Measurements from ENCODE around the gene PLB1.
A peak's percentile ranks its signal among the peaks of the same experiment; 100 is the strongest.

PLB1 gene

DNA sequence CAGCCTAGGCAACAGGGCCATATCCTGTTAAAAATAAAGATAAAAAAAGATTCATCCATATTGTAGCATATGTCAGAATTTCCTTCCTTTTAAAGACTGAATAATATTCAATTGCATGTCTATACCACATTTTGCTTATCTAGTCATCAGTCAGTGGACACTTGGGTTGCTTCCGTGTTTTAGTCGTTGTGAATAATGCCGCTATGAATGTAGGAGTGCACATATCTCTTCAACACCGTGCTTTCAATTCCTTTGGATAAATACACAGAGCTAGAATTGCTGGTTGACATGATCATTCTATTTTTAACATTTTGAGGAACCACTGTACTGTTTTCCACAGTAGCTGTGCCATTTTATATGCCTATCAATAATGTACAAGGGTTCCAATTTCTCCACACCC lies 14.0 kb upstream of the PLB1 start:
- Mint-ChIP-seq H3K9me3 (no peaks in the 10 kb centered on the region), H3K36me3 (no peaks in the 10 kb centered on the region), H3K4me1 (peaks cover 10% of the 10 kb centered on the region), H3K27ac (no peak overlapping the region), H3K4me3 (no peak overlapping the region)
- DNase-seq (ENCODE audit: low spot score in 2 of 2) (no peak), ATAC-seq (no peak)

DNA sequence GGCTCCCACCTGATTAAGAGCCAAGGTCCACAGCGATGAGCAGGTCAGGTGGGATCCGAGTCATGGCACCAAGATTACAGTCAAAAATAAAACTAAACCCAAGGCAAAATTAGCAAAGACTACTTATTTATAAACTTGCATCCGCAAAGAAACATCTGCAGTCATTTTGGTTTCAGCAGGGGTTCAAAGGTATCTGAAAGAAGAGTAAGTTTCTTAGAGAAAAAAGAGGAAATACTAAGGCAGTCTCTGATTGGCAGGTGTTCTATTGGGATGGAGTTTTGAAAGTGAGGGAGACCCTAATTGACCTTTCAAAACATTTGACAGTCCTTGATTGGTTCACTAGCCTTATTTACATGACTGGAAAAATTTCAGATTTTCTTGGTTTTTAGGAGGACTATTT lies 11.0 kb upstream of the PLB1 start:
- H3K4me3 Mint-ChIP-seq = no peak overlapping the region
- no peaks in the 10 kb centered on the region for H3K9me3 Mint-ChIP-seq
- no peak overlapping the region for H3K27ac Mint-ChIP-seq
- no peaks in the 10 kb centered on the region for H3K36me3 Mint-ChIP-seq
- ATAC-seq (no peak), DNase-seq (ENCODE audit: low spot score in 2 of 2) (no peak)
- peaks cover 11% of the 10 kb centered on the region for H3K4me1 Mint-ChIP-seq

DNA sequence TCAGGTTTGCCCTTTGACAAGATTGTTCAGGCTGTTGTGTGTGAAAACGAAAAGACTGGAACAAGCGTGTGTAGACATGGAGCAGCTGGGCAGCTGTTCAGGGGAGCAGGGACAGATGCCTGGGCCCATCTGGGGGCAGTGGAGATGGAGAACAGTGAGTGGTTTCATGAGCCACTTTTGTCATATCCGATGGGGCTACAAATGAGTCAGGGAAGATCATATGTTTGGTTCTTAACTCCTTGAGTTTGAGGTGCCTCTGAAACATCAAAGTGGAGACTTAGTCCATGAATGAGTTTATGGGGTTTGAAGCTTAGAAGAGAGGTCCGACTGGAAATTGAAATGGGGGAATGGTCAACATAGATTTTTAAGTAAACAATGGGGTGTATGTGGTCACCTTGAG lies 9.3 kb upstream of the PLB1 start:
- H3K27ac Mint-ChIP-seq = no peak overlapping the region
- DNase-seq (ENCODE audit: low spot score in 2 of 2) = no peak
- peaks cover 11% of the 10 kb centered on the region for H3K4me1 Mint-ChIP-seq
- no peaks in the 10 kb centered on the region for H3K9me3 Mint-ChIP-seq
- H3K36me3 Mint-ChIP-seq = no peaks in the 10 kb centered on the region
- peak; percentile 62 for ATAC-seq
- H3K4me3 Mint-ChIP-seq = no peak overlapping the region

DNA sequence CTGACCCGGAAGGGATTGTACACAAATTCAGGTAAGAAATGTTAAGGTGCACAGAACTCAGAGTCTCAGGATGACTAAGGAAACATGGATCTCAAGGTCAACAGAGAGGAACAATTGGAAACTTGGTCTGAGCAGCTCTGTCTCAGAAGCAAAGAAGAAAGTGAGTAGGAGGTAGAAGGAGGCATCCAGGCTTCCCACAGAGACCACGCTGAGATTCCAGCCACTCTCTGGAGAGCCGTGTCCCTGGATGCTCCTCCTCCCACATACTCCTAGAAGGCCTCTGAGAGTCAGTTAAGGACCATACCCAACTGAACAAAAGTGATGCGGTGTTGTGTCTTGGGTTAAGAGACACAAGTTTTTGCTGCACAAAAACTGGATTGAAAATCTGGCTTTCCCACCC lies 8.6 kb upstream of the PLB1 start:
- H3K4me3 Mint-ChIP-seq = no peak overlapping the region
- H3K4me1 Mint-ChIP-seq = peaks cover 11% of the 10 kb centered on the region
- H3K36me3 Mint-ChIP-seq = no peaks in the 10 kb centered on the region
- H3K9me3 Mint-ChIP-seq = no peaks in the 10 kb centered on the region
- H3K27ac Mint-ChIP-seq = no peak overlapping the region
- ATAC-seq = no peak
- no peak for DNase-seq (ENCODE audit: low spot score in 2 of 2)

DNA sequence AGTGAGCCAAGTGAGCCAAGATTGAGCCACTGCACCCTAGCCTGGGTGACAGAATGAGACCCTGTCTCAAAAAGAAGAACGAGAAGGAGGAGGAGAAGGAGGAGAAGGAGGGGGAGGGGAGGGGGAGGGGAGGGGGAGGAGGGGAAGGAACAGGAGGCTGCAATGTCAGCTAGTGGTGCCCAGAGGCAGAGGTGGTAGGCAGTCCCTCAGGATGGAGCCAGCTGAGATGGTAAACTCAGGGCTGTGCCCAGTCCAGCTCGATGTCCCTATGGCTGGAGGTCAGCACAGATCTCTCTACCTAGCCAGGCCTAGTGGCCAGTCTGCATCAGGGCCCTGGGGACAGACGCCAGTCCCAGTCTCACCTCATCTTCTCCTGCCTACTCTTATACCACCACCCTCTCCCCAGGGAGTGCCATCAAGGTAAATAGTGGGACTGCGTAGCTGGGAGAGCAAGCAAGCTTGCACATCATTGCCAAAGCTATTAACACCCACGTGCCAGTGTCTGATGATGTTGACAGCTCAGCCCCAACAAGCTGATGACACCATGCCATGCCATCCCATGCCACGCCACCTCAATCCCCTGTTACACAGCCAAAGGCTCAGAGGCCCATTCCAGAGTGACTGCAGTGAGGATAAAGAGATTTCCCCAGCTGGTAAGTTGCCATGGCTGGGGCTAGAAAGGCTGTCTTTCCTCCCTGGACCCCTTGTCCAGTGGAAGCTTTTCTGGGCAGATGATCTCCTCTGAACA lies 7.6 kb upstream of the PLB1 start:
- Mint-ChIP-seq H3K27ac (no peak overlapping the region), H3K4me3 (no peak overlapping the region), H3K36me3 (no peaks in the 10 kb centered on the region), H3K4me1 (peaks cover 11% of the 10 kb centered on the region), H3K9me3 (no peaks in the 10 kb centered on the region)
- DNase-seq (ENCODE audit: low spot score in 2 of 2) = no peak
- no peak for ATAC-seq

DNA sequence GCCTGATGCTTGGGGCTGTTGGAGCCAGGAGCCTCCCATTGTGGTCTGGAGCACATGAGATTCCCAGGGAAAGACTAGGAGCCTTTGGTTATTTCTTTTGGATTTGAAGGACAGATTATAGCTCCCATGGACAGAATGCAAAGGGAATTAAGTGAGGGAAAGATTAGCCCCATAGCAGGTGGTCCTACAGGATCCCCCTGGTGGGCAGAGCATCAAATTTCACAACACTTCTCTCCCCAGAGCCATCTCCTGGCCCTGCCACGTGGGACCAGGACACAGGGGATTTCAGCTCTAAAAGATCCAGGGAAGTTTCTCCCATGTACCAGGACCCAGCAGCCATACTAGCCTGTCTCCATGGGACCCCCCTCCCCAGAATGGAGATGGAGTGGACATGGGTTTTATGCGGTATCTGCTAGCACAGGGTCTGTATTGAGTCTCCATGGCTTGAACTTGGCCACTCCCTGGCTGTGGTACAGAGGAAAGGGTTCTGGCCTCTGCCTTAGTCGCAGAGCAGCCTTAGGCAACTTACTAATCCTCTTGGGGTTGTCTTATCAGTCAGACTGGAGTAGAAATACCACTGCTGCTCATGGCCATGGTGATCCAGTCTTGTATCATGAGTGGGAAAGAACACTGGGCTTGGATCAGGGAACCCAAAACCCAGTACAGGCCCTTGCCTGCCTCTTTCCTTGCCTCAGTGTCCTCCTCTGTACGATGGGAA lies 6.8 kb upstream of the PLB1 start:
- no peak for ATAC-seq
- no peak for DNase-seq (ENCODE audit: low spot score in 2 of 2)
- H3K36me3 Mint-ChIP-seq = no peaks in the 10 kb centered on the region

DNA sequence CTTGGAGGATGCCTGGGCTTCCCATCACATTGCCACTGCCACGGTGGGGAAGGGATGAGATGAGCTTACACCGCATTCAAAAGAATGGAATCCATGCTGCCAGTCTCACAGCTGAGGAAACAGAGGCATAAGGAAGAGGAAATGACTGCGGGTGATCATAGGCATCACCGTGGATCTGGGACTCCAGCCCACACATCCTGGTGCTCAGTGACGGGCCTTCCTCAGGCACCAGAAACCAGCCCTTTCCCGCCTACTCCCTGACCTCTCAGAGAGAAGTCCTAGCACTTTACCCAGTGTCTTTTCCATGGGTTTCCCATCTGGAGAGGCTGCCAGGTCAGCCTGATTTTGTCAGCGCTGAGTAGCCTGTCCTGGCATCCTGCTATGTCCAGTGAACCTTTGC lies 5.3 kb upstream of the PLB1 start:
- Mint-ChIP-seq H3K27ac (no peak overlapping the region), H3K36me3 (no peaks in the 10 kb centered on the region), H3K4me3 (no peak overlapping the region), H3K4me1 (peaks cover 11% of the 10 kb centered on the region), H3K9me3 (no peaks in the 10 kb centered on the region)
- ATAC-seq = no peak
- DNase-seq (ENCODE audit: low spot score in 2 of 2) = no peak

More for the DNA sequence above, 6.8 kb upstream of the PLB1 start:
- Mint-ChIP-seq H3K27ac (no peak overlapping the region), H3K9me3 (no peaks in the 10 kb centered on the region), H3K4me3 (no peak overlapping the region), H3K4me1 (peaks cover 11% of the 10 kb centered on the region)

DNA sequence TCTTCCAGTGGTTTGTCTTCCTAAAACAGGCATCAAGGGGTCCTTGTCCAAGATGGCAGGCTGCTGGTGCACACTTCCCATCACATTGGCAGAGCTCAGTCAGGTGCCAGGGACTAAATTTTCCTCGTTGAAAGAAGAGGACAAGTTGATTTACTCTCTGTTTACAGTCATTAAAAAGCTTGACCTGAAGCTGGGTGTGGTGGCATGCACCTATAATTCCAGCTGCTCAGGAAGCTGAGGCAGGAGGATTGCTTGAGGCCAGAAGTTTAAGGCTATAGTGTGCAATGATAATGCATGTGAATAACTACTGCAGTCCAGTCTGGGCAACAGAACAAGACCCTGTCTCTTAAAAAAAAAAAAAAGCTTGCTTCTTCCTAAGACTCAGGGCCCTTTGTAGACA lies 3.6 kb upstream of the PLB1 start:
- ATAC-seq (no peak), DNase-seq (ENCODE audit: low spot score in 2 of 2) (no peak)
- no peaks in the 10 kb centered on the region for H3K4me1 Mint-ChIP-seq
- H3K4me3 Mint-ChIP-seq = no peak overlapping the region
- no peak overlapping the region for H3K27ac Mint-ChIP-seq
- H3K36me3 Mint-ChIP-seq = no peaks in the 10 kb centered on the region
- no peaks in the 10 kb centered on the region for H3K9me3 Mint-ChIP-seq

DNA sequence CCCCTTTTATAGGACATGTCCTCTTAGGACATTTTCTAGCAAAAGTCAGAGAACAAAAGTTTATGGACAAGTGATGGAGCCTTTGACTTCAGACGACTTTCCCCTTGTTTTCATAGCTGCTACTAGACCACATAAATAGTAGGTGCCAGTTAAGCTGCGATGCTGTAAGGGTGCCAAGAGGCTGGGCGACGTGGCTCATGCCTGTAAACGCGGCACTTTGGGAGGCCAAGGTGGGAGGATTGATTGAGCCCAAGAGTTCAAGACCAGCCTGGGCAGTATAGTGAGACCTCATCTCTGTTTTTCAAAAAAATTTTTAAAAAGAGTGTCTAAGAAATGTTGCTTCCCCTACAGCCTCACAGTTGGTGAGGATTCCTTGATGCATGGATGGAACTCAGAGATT lies 2.2 kb upstream of the PLB1 start:
- H3K4me1 Mint-ChIP-seq = no peaks in the 10 kb centered on the region
- H3K4me3 Mint-ChIP-seq = no peak overlapping the region
- no peaks in the 10 kb centered on the region for H3K36me3 Mint-ChIP-seq
- no peaks in the 10 kb centered on the region for H3K9me3 Mint-ChIP-seq
- no peak for DNase-seq (ENCODE audit: low spot score in 2 of 2)
- no peak for ATAC-seq
- H3K27ac Mint-ChIP-seq = no peak overlapping the region

DNA sequence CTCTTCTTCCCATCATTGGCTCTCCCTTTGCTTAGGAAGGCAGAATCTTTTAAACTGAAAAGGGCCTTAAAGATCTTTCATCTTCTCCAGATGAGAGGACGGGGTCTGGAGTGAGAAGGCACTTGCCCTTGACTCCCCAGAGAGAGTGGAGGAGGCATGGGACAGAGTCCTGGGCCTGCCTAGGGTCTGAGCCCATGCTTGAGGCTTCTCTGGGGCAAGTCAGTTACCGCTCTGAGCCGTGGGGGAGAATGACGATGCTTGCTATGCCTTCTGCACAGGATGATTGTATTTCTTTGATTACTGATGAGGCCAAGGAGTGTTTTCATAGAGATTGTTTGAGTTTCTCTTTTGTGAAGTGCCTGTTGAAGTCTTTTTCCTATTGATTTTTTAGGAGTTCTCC lies 921 bp downstream of the PLB1 start:
- ATAC-seq = no peak
- no peak overlapping the region for H3K4me3 Mint-ChIP-seq
- peak overlapping the region; percentile 58 for H3K27ac Mint-ChIP-seq

DNA sequence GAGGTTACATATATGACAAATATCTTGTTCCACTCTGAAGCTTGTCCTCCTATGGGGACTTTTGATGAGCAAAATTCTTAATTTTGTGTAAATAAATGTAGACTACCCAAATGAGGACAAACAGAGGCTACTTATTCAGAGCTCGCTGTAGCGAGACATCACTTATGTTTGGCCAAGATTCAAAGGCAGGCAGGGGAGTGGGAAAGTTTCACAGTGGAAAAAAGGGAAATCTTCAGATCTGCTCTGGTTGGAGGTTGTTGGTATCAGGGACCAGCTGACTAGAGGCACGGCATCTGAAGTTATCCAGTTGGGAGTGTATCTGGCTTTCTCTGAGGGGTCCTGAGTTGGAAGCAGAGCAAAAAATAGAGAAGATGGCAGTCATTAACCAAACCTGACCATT lies 1.3 kb downstream of the PLB1 start:
- ATAC-seq (no peak), DNase-seq (ENCODE audit: low spot score in 2 of 2) (no peak)
- no peaks in the 10 kb centered on the region for H3K4me1 Mint-ChIP-seq
- no peaks in the 10 kb centered on the region for H3K36me3 Mint-ChIP-seq
- H3K9me3 Mint-ChIP-seq = no peaks in the 10 kb centered on the region
- no peak overlapping the region for H3K4me3 Mint-ChIP-seq
- H3K27ac Mint-ChIP-seq = peak overlapping the region; percentile 58

More for the DNA sequence above, 921 bp downstream of the PLB1 start:
- Mint-ChIP-seq H3K36me3 (no peaks in the 10 kb centered on the region), H3K4me1 (no peaks in the 10 kb centered on the region), H3K9me3 (no peaks in the 10 kb centered on the region)
- no peak for DNase-seq (ENCODE audit: low spot score in 2 of 2)

DNA sequence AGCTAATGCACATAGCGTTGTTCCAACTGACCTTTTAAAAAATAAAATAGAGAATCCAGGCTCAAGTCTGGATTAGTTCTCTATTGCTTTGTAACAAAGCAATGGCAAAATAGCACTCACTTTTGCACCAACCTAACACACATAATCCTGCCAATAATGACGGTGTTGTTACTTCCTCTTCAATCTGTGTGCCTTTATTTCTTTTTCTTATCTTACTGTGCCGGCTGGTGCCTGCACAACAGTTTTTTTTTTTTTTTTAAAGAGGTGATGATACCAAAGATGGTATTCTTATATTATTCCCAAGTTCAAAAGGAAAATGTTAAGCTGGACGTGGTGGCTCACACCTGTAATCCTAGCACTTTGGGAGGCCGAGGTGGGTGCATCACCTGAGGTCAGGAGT lies 3.4 kb downstream of the PLB1 start:
- Mint-ChIP-seq H3K9me3 (no peaks in the 10 kb centered on the region), H3K36me3 (no peaks in the 10 kb centered on the region), H3K4me1 (no peaks in the 10 kb centered on the region), H3K4me3 (no peak overlapping the region), H3K27ac (no peak overlapping the region)
- no peak for DNase-seq (ENCODE audit: low spot score in 2 of 2)
- no peak for ATAC-seq

DNA sequence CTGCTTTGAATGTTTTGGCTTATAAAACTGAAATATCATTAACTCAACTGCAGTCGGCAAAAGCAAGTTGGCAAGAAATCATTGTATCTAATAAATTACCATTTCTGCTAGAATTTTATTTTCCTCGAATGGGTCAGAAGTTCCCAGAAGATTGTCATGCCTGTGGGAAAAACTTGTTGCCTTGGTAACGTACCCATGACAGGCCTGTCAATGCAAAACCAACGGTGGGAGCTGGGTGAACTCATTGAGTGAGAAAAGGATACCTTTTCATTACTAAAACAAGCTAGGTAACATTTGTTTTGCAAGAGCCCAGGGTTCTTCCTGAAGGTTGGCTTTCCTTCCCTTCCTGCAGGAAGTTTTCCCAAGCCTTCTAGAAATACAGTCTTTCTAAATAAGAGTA lies 9.5 kb downstream of the PLB1 start:
- no peak for ATAC-seq
- no peaks in the 10 kb centered on the region for H3K36me3 Mint-ChIP-seq
- H3K9me3 Mint-ChIP-seq = no peaks in the 10 kb centered on the region
- peaks cover 28% of the 10 kb centered on the region for H3K4me1 Mint-ChIP-seq
- H3K27ac Mint-ChIP-seq = no peak overlapping the region
- no peak overlapping the region for H3K4me3 Mint-ChIP-seq
- DNase-seq (ENCODE audit: low spot score in 2 of 2) = no peak

DNA sequence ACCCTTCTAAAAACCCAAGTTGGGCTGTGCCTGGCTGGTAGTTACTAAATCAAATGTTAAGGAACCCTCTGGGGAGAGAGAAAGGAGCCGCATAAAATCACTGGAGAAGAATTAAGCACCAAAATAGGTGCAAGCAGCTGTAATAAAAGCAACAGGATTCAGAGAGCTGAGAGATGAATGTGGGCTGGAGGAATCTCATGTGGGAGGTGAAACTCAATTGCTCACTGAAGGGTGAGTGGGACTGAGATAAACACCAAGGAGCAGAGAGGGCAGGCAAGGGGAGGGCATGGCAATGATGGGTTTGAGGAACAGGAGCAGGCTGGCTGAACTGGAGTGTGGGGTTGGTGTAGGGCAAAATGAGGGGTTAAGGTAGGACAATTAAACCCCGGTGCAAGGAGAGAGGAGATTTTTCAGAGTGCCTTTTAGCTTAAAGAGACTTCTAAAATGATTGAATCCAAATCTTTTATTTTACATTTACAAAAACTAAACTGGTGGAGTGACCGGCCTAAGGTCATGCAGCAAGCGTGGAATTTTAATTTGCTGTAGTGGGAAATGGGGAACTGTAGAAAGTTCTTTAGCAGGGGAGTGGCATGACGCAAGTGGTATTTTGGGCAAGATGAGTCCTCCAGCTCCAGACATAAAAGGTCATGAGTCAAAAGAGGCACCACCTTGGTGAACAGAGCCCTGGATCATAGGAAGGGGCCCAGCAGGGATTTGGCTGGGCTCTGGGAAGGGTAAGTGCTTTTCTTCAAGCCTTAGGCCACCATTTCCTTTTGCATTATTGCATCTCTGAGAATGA lies 10.5 kb downstream of the PLB1 start:
- Mint-ChIP-seq H3K36me3 (no peaks in the 10 kb centered on the region), H3K27ac (peak overlapping the region; percentile 9), H3K4me1 (peaks cover 28% of the 10 kb centered on the region), H3K4me3 (peak overlapping the region; percentile 9), H3K9me3 (no peaks in the 10 kb centered on the region)
- peak; percentile 42 for ATAC-seq
- DNase-seq (ENCODE audit: low spot score in 2 of 2) = no peak

DNA sequence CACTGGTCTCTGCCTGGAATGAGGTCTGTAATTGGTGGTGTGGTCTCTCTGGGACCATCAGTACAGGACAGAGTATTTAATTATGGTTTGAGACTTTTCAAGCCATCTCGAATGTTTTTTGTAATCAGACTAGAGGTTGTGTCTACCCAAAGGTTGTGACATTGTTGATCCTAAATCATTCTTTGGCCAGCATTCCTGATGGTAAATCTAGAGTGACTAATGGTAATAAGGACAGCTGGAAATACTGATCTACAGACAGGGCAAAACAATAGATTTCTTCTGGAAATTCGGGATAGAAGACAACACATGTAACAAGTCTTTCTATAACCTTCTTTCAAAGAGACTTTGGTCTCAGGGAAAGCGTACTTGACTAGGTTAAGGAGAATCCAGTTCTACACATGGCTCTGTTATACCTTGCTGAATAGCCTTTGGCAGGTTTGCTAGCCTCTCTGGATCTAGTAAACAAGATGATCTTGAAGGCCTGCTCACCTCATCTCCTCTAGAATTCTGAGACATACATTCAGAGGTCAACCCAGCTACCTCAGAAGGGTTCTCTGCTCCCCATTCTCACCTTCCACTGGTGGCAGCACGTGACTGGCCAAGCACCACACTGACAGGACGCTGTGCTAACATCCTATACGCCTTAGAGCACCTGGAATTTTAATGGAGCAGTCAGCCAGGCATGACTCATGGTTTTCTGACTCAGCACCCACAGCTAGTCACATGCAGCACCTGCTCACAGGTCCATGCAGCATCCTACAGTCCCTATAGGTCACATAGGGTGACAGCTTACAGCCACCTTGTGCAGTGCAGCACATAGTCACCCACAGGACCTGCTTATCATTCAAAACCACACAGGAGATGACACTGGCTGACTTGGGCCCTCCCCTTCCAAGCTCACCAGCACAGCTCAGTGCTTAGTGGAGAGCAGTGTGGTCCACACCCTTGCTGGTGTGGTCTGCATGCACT lies 12.2 kb downstream of the PLB1 start:
- H3K9me3 Mint-ChIP-seq = peaks cover 13% of the 10 kb centered on the region
- H3K4me1 Mint-ChIP-seq = peaks cover 28% of the 10 kb centered on the region
- no peaks in the 10 kb centered on the region for H3K36me3 Mint-ChIP-seq
- ATAC-seq = peak; percentile 99
- no peak overlapping the region for H3K4me3 Mint-ChIP-seq
- DNase-seq (ENCODE audit: low spot score in 2 of 2) = peak in 1 of 2 donors; percentile 22
- peak overlapping the region; percentile 56 for H3K27ac Mint-ChIP-seq

Measured in stimulated activated effector memory CD8-positive, alpha-beta T cell treated with anti-CD3 and anti-CD28 coated beads, Interleukin-12 subunit alpha, Interleukin-12 subunit beta, amount 100 ng/mL, for 72 hours (primary cell).